ELF-1 (cell line): Measurements from ENCODE around the gene P2RY14.
"Not testable (repeated sequence)": the region's sequence is repeated elsewhere in the genome, so short reads cannot be mapped to it uniquely, and the experiment has no call there.

Experiments
- DNase-seq: peaks from one replicate; pipeline ENCODE4 v3.0.0-alpha.2; 2016; ENCODE audit warnings: low read depth, low spot score

The P2RY14 gene

GRCh38 chr3:151183265-151183671 lies 95.1 kb downstream of the P2RY14 start:
- DNase-seq = no peak

DNA sequence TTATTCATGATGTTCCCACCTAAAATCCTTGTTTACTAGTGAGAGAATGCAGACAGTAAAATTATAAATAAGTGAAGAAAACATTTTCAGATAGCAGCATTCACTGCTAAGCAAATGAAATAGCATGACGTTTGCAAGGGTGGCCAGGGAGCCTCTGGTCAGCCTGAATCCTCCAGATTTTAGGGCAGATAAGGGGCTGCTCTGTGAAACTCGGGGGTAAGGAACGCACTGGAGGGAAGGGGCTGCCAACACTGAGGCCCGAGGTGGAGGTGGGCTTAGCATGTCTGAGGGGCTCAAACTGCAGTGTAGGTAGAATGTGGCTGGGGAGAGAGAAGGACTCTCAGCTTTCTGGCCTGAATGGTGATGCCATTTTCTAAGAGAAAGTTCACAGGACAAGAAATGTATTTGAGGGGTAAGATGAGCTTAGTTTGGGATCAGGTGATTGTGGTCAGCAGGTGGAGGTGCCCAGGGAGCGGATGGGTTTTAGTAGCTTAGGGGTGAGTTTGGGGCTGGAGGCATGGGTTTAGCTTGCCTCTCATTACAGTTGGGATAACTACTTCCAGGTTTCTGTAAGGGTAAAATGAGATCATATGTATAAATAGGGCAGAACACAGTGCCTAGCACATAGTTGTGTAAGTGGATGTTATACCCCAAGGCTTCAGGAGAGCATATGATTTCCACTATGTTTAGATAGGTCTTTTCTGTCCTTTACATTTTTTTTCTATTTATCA lies 95.8 kb downstream of the P2RY14 start:
- DNase-seq = no peak

DNA sequence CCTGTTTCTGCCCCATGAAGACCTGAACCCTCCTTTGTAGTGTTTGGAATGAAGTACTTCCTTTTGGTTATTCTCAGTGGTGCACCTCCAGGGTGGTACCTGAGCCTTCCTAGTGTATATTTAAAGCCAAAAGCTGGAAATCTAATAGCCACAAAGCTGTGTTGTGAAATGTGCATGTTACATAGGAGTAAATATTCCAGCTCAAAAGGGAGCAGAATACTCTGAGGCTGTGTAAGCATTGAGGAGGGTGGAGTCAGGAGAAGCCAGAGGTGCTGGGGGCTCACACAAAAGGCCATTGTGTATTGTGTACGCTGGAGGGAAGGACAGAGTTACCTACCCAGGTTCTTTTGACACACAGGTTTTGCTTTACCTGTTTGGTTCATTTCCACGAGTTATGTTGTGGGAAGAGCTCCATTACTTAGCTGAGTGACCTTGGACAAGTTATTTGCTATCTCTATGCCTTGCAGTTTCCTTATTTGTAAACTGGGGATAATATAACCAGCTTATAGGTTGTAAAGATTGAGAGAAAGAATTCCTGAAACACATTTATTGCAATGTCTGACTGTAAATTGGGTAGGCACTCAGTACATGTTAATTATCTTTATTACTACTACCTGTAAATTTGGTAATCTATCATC lies 100.0 kb downstream of the P2RY14 start:
- DNase-seq = peak; percentile 16

GRCh38 chr3:151175952-151176351 lies 102.4 kb downstream of the P2RY14 start:
- no peak for DNase-seq

- DNase-seq = no peak
Observed at GRCh38 chr3:151174351-151174750, 104.0 kb downstream of the P2RY14 start.

DNA sequence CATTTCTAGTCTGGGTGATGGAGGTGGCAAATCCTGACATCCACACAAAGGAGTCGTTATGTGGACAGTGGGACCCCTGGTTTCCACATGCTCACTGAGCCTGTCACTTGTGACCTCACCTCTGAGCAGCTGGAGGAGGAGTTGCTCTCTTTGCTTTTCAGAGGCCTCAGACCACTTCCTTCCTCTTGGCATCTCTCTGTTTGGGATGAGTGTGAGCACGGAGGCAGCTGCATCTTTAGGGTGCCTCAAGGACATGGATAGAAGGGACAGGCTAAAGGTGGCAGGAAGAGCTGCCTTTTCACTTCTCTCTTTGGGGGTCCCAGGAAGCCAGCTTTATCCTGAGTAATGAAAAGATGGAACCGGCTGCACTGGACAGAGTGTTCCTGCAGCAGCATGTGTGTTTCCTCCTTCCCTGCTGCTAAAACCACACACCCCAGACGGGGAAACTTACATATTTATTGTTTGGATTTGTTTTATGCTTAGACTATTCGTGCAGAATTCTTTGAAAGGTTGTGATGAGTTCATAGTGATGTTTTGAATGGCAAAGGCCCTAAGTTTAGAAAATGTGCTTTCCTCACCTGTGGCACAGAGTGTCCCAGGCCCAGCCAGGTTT lies 107.1 kb downstream of the P2RY14 start:
- no peak for DNase-seq

DNA sequence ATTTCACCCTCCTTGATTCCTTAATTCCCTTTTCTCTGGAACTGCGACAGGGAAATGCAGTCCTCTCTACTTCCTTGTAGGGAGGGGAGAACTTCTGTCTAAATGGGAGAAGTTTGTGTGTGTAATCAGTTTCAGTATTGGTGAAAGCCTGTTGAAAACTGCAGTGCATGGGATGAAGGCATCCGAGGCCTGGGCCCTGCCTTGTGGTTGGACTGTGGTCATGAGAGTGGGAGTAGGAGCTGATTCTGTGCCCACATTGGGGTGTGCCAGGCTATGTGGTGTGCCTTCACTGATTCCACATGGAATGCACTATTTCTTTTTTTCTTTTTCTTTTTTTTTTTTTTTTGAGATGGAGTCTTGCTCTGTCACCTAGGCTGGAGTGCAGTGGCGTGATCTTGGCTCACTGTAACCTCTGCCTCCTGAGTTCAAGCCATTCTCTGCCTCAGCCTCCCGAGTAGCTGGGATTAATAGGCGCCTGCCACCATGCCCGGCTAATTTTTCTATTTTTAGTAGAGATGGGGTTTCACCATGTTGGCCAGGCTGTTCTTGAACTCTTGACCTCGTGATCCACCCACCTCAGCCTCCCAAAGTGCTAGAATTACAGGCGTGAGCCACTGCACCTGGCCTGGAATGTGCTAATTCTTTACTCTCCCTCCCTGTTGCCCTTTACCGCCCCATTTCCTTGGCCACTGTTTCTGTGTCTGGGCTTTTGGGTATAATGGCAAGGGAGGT lies 108.2 kb downstream of the P2RY14 start:
- not testable (repeated sequence) for DNase-seq

- no peak for DNase-seq
Observed at GRCh38 chr3:151169262-151169947, 108.9 kb downstream of the P2RY14 start.

- peak; percentile 50 for DNase-seq
Observed at GRCh38 chr3:151168269-151169094, 109.9 kb downstream of the P2RY14 start.

DNA sequence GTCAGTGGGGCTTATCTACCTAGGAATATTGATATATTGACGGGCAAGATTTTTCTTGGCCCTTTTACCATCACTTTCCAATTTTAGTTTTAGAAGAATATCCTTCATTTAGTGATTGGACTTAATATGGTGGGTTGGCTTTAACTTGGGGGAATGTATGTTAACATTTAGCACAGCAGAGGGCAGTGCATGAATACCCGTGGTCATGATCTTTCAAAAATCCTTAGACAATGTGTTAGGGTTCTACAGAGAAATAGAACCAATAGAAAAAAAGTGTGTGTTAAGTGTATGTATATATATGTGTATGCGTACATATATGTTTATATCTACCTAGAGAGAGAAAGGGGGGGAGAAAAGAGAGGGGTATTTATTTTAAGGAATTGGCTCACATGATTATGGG lies 112.2 kb downstream of the P2RY14 start:
- DNase-seq = no peak

DNA sequence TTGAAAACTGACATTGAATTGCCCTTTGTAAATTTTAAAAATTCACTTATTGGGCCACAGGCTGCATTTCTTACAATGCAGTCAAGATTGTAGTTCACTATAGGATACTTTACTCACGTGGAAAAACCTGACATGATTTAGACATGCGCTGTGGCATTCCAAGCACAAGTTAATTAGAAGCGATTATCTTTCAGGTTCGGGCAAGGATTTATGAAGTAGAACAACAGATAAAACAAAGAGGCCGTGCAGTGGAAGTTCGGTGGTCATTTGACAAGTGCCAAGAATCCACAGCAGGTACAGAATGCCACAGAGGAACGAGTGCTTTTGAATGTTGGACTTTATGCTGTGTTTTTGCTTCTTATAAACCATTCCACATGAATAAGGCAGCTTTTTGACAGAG lies 113.1 kb downstream of the P2RY14 start:
- DNase-seq = no peak
